GM18951 (cell line): ENCODE results near the gene TOR2A.

Experiments used
- POLR2A ChIP-seq: IDR thresholded peaks from 4 replicates; pipeline ENCODE4 v1.6.1; 2011; ENCODE audit warnings: mild to moderate bottlenecking; ENCODE audit not compliant: insufficient read length, insufficient read depth; ENCODE audit errors: extremely low read depth
- in situ Hi-C: fragments of 300-500 bp; cut with MboI; formaldehyde crosslinking; loops from one replicate; pipeline ENCODE4 v1.12.0; 2022; ENCODE audit warnings: low sequenced_read_pairs, mixed read lengths, inconsistent platforms; ENCODE audit not compliant: unreplicated experiment

TOR2A gene

DNA sequence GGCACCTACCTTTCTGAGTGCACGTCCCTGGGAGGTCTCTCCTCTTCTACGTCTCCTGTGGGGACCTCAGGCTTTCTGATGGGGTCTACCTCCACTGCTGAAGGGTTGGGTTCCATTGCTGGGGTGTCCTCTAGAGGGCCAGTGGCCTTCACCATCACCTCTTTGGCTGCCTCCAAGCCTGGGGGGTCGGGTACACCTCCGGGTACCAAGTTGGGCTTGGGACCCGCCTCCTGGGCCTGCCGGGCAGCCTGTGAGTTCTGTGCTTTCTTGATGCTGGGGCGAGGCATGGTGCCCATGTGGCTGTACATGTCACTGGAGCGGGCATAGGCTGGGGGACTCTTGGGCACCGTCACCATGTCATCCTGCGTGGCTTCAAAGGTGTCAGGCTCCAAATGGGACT is 38.9 kb upstream of the TOR2A start:
- in situ Hi-C loops = no loop called here
- no peak for TF ChIP-seq POLR2A

- in situ Hi-C loops = no loop called here
- no peak for TF ChIP-seq POLR2A
Observed at GRCh38 chr9:127773272-127773671, 38.2 kb upstream of the TOR2A start.

DNA sequence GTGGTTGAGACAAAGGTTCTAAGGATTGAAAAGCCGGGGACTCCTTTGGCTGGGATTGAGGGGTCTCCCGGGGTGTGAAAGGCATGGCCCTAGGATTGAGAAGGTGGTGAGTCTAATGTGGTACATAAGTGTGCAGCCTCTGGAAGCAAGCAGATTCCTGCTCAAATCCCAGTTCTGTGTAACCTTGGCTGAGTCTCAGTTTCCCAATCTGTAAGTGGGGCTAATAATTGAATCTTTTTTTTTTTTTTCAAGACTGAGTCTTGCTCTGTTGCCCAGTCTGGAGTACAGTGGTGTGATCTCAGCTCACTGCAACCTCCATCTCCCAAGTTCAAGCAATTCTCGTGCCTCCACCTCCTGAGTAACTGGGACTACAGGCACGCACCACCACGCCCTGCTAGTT is 37.5 kb upstream of the TOR2A start:
- in situ Hi-C loops = no loop called here
- TF ChIP-seq POLR2A = no peak

GRCh38 chr9:127771570-127772189 is 36.6 kb upstream of the TOR2A start:
- TF ChIP-seq POLR2A = no peak
- in situ Hi-C loops = no loop called here

- TF ChIP-seq POLR2A = peak; percentile 36
- in situ Hi-C loops = no loop called here
Observed at GRCh38 chr9:127770905-127771569, 35.9 kb upstream of the TOR2A start.

- TF ChIP-seq POLR2A = no peak
- in situ Hi-C loops = no loop called here
Observed at GRCh38 chr9:127770583-127770904, 35.5 kb upstream of the TOR2A start.

DNA sequence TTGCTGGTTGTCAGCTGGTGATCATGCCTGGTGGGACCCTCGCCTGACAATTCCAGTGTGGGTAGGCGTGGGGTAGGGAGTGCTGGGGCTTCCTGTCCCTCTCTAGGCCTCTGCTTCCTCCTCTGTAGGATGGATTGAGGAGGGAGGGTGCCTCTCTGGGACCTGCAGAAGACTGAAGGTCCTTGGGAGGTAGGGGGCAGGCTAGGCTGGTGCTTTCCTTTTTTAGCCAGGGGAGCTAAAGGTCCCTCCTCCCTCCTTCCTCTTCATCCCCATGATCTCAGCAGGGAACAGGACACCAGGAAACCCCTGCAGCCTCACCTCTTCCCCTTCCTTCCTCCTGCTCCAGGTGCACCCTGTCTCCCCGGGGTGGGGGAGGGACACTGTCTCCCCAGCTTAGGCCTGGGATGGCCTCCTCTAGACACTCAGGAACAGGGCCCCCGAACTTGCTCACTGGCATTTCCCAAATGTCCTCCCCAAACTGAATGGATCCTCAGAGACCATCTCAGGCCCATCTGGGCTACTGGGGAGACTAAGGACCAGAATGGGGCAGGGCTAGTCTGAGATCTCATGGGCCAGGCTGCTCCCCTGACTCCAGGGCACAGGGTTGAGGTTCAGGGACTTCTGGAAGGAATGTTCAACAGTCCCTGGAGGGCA is 35.0 kb upstream of the TOR2A start:
- in situ Hi-C loops = no loop called here
- TF ChIP-seq POLR2A = no peak

GRCh38 chr9:127769101-127769500 is 34.0 kb upstream of the TOR2A start:
- no peak for TF ChIP-seq POLR2A

GRCh38 chr9:127768698-127769097 is 33.6 kb upstream of the TOR2A start:
- in situ Hi-C loops = no loop called here
- TF ChIP-seq POLR2A = no peak

More at GRCh38 chr9:127769101-127769500, 34.0 kb upstream of the TOR2A start:
- in situ Hi-C loops = no loop called here

GRCh38 chr9:127767909-127768331 is 32.8 kb upstream of the TOR2A start:
- in situ Hi-C loops = no loop called here
- no peak for TF ChIP-seq POLR2A

DNA sequence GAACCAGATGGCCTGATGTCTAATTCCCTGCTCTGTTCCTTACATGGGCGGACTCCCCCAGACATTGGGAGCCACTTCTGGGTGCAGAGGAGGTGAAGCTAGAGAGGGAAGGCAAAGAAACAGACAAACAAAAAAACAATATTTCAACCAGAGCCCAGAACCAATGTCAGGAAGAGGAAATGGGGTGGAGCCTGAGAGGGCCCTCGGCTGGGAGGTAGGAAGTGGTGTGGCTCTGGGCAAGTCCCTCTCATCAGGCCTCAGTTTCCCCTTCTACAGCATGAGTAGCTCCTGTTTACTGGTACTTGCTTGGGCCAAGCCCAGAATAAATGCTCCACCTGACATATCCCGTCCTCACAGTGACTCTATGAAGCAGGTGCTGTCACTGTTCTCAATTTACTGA is 32.3 kb upstream of the TOR2A start:
- TF ChIP-seq POLR2A = no peak
- in situ Hi-C loops = no loop called here

DNA sequence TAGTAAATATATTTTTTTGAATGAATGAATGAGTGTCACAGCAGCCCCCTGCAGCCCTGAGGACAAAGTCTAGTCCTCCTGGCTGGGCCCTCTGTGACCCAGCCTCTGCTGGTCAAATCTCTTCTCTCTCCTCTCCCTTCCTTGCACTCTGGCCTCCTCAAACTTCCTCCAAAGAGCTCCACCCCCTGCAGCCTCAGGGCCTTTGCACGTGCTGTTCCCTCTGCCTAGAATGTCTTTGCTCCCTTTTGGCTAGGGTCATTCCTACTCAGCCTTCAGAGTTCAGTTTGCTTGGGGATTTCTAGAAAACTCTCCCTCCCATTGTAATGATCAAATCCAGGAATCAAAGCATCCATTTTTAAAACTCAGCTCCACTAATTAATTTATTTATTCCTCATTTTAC is 30.3 kb upstream of the TOR2A start:
- TF ChIP-seq POLR2A = no peak
- in situ Hi-C loops = no loop called here

- no peak for TF ChIP-seq POLR2A
- in situ Hi-C loops = no loop called here
Observed at GRCh38 chr9:127763918-127764384, 28.9 kb upstream of the TOR2A start.

DNA sequence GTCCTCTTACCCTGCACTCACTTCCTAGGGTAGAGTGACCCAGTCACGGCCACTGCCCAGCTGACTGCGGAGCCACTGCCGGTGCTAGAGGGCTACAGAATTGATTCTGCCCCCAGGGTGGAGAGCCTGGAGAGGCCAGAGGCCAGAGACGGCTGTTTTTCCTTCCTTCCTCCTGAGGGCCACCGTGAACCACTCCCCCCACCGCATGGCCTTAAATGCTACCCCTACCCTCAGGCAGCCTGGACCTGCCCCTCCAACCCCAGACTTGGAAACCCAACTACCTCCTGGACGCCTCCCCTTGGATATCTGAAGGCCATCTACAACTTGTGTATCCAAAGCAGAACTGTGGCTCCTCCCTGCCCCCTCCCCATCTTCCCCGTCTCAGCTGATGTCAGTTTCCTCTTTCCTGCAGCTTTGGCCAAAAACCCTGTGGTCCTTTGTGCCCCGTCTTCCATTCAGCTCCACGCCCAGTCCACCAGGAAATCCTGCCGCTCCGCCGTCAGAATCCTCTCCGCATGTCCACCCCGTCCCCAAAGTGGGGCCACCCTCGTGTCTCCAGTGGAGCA is 27.1 kb upstream of the TOR2A start:
- no peak for TF ChIP-seq POLR2A
- in situ Hi-C loops = no loop called here
